Myometrial cell (primary cell): ENCODE data around the gene ZC3H6. TPM values are rescaled to one million over a fixed set of nuclear protein-coding genes. Genes with fewer than 3 reads are reported as not detected.

Experiments
- total RNA-seq: library from RNA; depleted of rRNA; stranded (reverse); fragments of >200 nt; gene quantifications from 2 replicates; pipeline ENCODE4 v1.2.3, GENCODE V29; 2015

Gene ZC3H6, protein sequence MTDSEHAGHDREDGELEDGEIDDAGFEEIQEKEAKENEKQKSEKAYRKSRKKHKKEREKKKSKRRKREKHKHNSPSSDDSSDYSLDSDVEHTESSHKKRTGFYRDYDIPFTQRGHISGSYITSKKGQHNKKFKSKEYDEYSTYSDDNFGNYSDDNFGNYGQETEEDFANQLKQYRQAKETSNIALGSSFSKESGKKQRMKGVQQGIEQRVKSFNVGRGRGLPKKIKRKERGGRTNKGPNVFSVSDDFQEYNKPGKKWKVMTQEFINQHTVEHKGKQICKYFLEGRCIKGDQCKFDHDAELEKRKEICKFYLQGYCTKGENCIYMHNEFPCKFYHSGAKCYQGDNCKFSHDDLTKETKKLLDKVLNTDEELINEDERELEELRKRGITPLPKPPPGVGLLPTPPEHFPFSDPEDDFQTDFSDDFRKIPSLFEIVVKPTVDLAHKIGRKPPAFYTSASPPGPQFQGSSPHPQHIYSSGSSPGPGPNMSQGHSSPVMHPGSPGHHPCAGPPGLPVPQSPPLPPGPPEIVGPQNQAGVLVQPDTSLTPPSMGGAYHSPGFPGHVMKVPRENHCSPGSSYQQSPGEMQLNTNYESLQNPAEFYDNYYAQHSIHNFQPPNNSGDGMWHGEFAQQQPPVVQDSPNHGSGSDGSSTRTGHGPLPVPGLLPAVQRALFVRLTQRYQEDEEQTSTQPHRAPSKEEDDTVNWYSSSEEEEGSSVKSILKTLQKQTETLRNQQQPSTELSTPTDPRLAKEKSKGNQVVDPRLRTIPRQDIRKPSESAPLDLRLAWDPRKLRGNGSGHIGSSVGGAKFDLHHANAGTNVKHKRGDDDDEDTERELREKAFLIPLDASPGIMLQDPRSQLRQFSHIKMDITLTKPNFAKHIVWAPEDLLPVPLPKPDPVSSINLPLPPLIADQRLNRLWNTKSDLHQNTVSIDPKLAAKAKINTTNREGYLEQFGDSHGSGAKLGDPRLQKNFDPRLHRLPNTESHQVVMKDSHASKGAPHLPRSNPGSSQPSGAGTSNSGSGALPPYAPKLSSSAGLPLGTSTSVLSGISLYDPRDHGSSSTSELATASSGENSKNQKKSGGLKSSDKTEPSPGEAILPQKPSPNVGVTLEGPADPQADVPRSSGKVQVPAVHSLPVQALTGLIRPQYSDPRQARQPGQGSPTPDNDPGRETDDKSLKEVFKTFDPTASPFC
- total RNA-seq: 0.86 and 3.5 TPM in 2 replicates

DNA sequence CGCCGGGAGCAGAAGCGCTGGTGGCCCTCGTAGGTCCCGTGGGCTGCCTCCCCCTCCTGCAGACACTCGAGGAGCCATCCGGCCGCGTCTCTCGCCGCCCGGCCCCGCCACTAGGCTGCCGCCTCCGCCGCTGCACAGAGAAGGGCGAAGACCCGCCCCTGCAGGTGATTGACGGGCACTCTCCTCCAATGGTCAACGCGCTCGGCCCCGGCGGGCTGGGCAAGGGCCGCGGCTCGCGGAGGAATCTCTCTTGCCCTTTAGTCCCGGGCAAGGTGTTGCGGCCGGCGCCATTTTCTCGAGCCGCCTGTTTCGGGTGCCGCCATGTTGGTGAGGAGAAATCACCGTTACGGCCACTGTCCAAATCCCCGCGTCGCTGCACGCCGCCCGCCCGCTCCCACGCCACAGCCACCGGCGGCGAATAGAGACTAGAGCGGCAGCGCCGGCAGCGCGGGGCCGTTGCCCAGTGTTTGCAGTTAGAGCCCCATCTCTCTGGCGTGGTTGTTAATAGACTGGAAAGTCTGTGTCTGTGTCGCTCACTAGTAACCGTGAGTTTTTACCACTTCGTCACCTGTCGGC is at the start of gene ZC3H6:
Gene ZC3H6, plus strand, starts transcription at position 287 of the 576 bp plus-strand sequence. CDS start 398 bp downstream, outside the sequence.

DNA sequence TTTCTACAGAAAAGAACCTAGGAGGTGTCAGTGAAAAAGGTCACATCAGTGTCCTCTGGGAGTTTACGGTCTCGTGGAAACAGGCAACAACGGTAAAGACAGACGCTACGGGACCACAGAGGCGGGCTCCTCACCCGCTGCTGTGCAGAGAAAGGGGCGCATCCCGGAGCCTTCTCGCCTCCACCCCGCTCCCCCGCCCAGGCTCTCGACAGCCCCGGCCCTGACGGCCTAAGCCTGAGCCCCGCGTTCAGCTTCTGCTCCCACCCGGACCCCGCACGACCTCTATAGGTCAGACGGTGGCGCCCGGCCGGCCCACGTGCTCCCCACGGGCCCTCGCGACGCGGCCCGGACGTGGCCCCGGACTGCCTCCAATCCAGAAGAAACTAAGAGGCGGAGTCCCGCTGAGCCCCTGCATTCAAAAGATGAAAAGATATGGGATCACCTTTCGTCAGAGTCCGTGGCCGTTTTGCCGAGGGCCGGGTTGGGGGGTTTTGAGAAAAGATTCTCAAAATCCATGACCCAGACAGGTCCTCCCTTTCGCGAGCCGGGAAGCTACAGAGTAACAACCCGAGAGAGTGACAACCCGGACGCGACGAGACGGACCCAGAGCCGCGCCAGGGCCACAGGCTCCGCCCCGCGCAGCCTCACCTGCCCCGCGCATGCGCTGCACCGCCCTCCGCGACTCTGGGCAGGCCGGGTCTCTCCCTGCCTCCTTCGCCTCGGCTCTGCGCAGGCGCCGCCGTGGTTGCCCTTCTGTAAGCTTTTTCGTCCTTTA is 20.7 kb upstream of the ZC3H6 start, which contains the start of gene ZC3H8:
Gene ZC3H8, minus strand, starts transcription at position 577 of the 775 bp plus-strand sequence. Its CDS starts 61 bp downstream, at position 516.

Other genes starting within 250 kb of the ZC3H6 start
- gene TMEM87B, start 220.3 kb upstream of the ZC3H6 start, total RNA-seq: 35.8 and 49.0 TPM in 2 replicates
- under 0.01 TPM in 1 of 2 replicates, not detected in the other for gene FBLN7, start 137.2 kb upstream of the ZC3H6 start, total RNA-seq
- 1.7 and 3.2 TPM in 2 replicates for gene ZC3H8, start 20.6 kb upstream of the ZC3H6 start, total RNA-seq
- gene RGPD8, start 158.0 kb downstream of the ZC3H6 start, total RNA-seq: 1.4 and 1.8 TPM in 2 replicates
- gene TTL, start 206.6 kb downstream of the ZC3H6 start, total RNA-seq: 42.4 and 48.4 TPM in 2 replicates